ENCODE data around the gene UNC5A.

DNA sequence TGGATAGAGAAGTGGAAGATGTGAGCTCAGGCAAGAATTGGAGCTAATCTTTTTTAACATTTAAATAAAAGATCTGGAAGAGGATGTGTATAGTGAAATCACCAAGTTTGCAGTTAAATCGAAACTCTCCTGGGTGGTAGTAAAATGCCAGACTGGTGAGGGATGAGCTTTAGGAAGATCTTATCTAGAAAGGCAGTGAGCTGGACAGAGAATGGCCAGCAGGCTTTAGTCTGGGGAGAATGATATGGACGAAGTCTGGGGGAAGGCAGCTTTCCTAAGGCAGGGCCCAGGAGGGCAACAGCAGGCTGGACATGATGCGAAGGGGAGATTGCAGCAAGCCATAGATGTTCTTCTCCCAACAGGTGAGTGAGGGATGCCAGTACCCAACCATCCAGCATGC lies 25.6 kb downstream of the UNC5A start:
- TF ChIP-seq SUZ12 (IDR thresholded peaks at IDR 0.05; ENCODE audit: extremely low read depth, insufficient read depth, insufficient read length) (no peak), ZNF274 (IDR thresholded peaks at IDR 0.05; ENCODE audit: low read depth, low read length) (no peak)
